Stimulated activated naive CD8-positive, alpha-beta T cell treated with anti-CD3 and anti-CD28 coated beads, Interleukin-15, Interleukin-2, amounts not matched to agents 100 U/mL and 50 U/mL, for 24 hours (primary cell): ENCODE data around the gene NEURL1B.

Experiments
- ATAC-seq: fragments of 150-1000 bp; cut with Tn5 transposase; one replicate; pipeline ENCODE4 v1.10.0; 2021
- DNase-seq: peaks from one replicate; pipeline ENCODE4 v3.0.0; 2021

The NEURL1B gene

GRCh38 chr5:172715931-172716682, 75.0 kb downstream of the NEURL1B start:
- DNase-seq, result no peak
- no peak for ATAC-seq

- ATAC-seq (peak; percentile 70), DNase-seq (peak; percentile 88)
Observed at GRCh38 chr5:172716796-172717313, 75.8 kb downstream of the NEURL1B start.

DNA sequence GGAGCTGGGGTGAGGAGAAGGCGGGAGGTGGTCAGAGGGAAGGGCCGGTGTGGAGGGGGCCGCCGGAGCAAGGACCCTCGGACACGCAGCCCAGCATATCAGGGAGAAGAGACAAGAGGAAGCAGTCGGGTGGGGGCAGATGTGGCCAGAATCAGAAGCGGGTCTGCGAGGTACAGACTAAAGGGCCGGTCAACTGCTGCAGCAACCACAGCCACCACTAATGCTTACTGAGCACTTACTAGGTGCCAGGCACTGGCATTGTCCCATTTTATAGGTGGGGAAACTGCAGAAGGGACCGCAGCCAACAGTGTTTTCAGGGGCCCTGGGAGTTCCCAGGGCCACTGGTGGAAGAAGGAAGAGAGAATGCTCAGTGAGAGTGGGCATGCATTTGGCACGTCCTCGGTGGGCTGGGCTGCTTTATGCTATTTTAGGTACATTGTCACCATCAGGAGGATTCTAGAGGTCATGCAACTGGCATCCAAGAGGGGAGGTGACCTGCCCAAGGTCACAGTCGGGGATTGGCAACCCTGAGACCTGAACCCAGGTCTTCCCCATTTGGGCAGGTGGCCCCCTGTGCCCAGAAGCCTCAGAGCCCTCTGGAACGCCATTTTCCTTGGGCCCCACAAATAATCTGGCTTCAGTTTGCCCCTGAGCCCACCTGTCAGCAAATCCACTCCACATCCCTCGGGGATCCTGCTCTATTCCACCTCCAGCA, 76.6 kb downstream of the NEURL1B start:
- ATAC-seq, result no peak
- DNase-seq, result no peak

DNA sequence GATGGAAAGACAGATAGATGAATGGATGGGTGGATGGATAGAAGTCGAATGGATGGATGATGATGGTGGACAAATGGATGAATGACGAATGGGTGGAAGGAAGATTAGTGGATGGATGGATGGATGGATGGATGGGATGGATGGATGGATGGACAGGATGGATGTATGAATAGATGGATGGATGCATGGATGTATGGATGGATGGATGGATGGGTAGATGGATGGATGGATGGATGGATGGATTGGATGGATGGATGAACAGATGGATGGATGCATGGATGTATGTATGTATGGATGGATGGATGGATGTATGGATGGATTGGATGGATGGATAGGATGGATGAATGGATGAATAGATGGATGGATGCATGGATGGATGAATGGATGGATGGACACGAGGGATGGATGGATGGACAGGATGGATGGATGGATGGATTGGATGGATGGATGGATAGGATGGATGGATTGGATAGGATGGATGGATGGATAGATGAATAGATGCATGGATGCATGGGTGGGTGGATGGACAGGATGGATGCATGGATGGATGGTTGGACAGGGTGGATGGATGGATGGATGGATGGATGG, 77.6 kb downstream of the NEURL1B start:
- no peak for DNase-seq

GRCh38 chr5:172719211-172719610, 78.1 kb downstream of the NEURL1B start:
- DNase-seq, result no peak
- no peak for ATAC-seq

More for the DNA sequence above, 77.6 kb downstream of the NEURL1B start:
- no peak for ATAC-seq

DNA sequence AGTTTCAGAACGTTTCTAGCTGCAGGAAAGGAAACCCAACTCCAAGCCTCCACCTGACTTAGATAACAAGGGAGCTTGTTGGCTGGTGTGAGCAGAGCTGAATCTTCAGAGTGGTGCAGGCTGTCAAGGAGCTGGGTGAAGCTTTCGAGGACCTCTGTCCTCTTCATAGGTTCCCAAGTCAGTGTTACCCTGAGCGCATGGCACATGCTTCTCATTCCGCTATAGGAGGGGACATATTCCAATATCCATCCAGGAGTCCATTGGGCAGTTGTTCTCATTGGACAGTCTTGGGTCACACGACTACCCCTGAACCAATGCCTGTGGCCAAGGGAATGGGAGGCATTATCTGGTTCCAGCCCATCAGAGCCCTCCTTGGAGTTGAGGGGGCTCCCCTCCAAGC, 79.6 kb downstream of the NEURL1B start:
- DNase-seq (no peak), ATAC-seq (no peak)

DNA sequence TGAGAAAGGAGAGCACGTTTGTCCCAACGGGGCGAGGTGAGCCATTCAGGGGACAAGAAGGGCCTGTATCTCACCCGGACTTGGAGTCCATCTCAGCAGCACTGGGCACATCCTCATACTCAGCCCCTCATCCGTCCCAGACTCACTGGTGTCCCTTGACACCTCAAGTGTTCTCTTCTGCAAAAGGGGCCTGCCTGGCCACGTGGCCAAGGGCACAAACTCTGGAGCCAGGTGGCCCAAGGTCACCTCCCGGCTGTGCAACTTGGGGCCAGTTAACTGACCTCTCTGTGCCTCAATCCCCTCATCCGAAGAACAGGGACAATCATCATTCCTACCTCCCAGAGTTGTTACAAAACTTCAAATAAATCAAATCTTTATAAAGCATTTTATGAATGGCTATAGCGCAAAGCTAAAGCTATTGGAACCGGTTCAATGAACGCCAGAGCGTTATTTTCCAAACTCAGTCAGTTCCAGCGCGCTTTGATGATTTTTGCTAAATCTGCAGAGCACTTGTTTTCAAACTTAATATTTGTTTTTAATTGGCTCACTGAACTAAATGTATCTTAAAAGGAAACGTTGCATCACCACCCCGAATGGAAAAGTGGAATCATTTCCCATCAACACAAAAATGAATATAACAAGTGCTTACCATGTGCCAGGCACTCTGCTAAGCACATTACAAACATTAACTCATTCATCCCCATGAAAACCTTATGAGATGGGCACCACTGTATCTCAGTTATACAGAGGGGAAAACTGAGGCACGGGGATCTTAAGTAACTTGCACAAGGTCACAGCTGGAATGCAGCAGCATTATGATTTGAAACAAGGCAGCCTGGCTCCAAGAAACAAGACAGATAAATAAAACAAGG, 80.6 kb downstream of the NEURL1B start:
- no peak for DNase-seq
- ATAC-seq, result peak; percentile 12

DNA sequence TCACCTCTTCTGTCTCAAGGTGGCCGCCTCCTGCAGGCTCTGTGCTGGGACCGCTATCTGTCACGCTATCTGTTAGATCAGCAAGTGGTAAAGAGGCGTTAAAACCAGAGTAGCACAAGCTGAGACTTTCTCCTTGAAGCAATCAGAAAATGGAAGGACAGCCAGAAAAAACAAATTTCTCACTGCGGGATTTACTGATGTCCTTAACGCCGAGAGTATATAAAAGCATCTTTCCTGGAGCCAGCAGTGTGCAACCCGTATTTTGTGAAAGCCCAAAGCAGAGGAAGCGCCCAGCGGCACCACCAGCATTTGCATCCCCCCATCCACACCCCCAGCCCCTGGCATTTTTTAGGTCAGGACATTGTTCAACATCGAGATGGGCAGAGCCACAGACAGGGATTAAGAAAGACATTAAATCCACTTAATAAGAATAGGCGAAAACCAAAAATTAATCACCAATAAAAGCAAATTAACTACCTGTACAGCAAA, 81.3 kb downstream of the NEURL1B start:
- ATAC-seq (peak; percentile 51), DNase-seq (no peak)

DNA sequence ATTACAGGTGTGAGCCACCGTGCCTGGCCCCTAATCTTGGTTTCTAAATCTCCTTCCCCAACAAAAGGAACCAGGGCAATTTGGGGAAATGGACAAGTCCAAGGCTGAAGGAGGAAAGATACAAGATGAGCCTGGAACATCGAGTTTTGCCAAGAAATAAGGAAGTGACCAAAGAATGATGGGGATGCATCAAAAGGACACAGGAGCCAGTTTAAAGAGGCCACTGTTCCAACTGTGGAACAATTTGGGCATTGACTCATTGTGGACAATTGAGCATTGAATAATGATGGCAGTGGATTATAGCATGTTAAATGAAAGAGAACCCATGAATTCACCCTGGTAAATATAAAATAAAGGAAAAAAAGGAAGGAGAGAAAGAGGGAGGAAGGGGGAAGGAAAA, 82.4 kb downstream of the NEURL1B start:
- no peak for ATAC-seq

GRCh38 chr5:172724242-172725183, 83.5 kb downstream of the NEURL1B start:
- no peak for ATAC-seq
- no peak for DNase-seq

More for the DNA sequence above, 82.4 kb downstream of the NEURL1B start:
- DNase-seq, result no peak

GRCh38 chr5:172725273-172725672, 84.2 kb downstream of the NEURL1B start:
- no peak for ATAC-seq

GRCh38 chr5:172725785-172726184, 84.7 kb downstream of the NEURL1B start:
- no peak for DNase-seq
- ATAC-seq, result no peak

More at GRCh38 chr5:172725273-172725672, 84.2 kb downstream of the NEURL1B start:
- no peak for DNase-seq

DNA sequence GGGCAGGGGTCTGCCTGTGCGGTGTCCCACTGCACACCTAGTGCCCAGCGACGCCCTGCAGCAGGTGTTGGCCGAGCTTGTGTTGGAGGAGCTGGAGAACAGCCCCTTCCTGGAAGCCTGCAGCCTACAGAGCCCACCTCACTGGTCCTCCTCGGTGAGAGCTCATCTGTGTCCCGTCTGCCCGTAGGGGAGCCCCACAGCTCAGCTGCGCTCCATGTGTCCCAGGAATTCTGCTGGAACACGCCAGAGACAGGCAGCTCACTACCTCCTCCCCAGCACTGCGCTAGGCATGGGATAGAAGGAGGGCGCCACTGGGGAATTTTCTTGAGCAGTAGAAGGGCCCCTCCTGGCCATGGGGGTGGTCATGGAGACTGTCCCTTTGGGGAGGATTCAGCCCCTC, 85.9 kb downstream of the NEURL1B start:
- ATAC-seq (no peak), DNase-seq (no peak)

- DNase-seq, result no peak
- ATAC-seq, result no peak
Observed at GRCh38 chr5:172727551-172727950, 86.5 kb downstream of the NEURL1B start.

GRCh38 chr5:172728481-172729241, 87.6 kb downstream of the NEURL1B start:
- ATAC-seq (no peak), DNase-seq (no peak)

DNA sequence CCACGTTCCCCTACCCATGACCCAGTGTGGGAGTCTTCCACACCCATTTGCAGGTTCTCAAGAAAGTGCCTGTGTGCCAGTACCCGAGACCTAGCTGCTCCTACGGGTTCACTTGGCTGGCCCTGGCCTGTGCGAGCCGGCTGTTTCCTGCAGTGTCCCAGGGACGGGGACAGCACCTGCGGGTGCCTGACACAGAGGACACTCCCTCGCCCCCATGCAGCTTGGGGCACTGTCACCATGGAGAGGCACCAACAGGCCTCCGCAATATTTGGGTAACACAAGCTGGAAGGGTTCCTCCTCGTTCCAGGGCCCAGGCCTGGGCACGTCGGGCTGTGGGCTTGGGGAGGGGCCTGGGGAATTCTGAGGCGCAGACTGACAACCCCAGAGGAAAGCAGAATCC, 88.5 kb downstream of the NEURL1B start:
- ATAC-seq (no peak), DNase-seq (no peak)

GRCh38 chr5:172730222-172730621, 89.2 kb downstream of the NEURL1B start:
- no peak for DNase-seq
- ATAC-seq, result no peak

GRCh38 chr5:172730981-172731679, 90.1 kb downstream of the NEURL1B start:
- DNase-seq (no peak), ATAC-seq (no peak)

GRCh38 chr5:172731680-172732074, 90.6 kb downstream of the NEURL1B start:
- no peak for DNase-seq
- ATAC-seq, result no peak
